Transverse colon (tissue), 4 donors: ENCODE results near the gene STAP2.

Source experiments
- CTCF ChIP-seq, 5 experiments: fragments of 200-600 bp in 3 of 5; fragments of 450-650 bp in 2 of 5; sonication (generic) in 3 of 5; IDR thresholded peaks; 1 replicate in 2 of 5; 2 replicates in 3 of 5; pipeline ENCODE4 v1.5.1; 2016 to 2017; ENCODE audit warnings: antibody characterized with exemption in 5 of 5, inconsistent platforms in 3 of 5, mild to moderate bottlenecking in 2 of 5, moderate library complexity in 1 of 5
- EP300 ChIP-seq: sonication (generic); formaldehyde crosslinking; IDR thresholded peaks from one replicate; pipeline ENCODE4 v1.6.1; 2017; ENCODE audit warnings: antibody characterized with exemption, low read depth
- POLR2AphosphoS5 ChIP-seq, 3 donors: sonication (generic); formaldehyde crosslinking; IDR thresholded peaks; one replicate each; pipeline ENCODE4 v1.6.1; 2016; ENCODE audit warnings: antibody characterized with exemption in 3 of 3

GRCh38 chr19:4284974-4285373 lies 53.7 kb downstream of the STAP2 start:
- TF ChIP-seq EP300 (no peak), CTCF (IDR thresholded peaks at IDR 0.05) (no peak), POLR2AphosphoS5 (IDR thresholded peaks at IDR 0.05) (no peak)
